ENCODE data around the gene HEPHL1.

HEPHL1 gene

DNA sequence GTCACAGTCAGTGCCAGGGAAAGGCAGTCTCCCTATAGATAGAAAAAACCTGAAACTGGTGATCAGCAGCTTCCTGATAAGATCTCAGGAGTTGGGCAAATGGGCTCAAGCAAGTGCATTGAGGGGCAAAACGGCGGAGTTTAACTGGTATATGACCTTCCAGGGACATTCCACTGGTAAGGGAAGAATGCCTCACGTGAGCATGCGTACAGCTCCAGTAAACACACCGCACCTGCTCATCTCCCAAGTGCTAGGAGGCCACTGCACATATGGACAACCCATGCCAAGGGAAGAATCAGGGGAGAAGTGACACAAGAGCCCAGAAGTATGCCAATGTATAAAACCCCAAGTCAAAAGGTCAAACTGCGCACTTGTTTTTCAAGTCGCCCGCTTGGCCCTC lies 11.6 kb downstream of the HEPHL1 start:
- TF ChIP-seq ZNF274 (IDR thresholded peaks at IDR 0.05; ENCODE audit: low read depth, low read length), result no peak
- no peak for TF ChIP-seq YY1 (IDR thresholded peaks at IDR 0.05; ENCODE audit: insufficient read depth, insufficient read length)
- TF ChIP-seq SUZ12 (IDR thresholded peaks at IDR 0.05; ENCODE audit: extremely low read depth, insufficient read depth, insufficient read length), result no peak
- H3K27me3 ChIP-seq (ENCODE audit: insufficient read depth, insufficient read length), result no peaks in the 10 kb centered on the region
- H3K4me1 ChIP-seq (ENCODE audit: insufficient read depth, insufficient read length), result no peaks in the 10 kb centered on the region
- H3K4me3 ChIP-seq (ENCODE audit: insufficient read length, low read depth), result no peak overlapping the region
- H3K9me3 ChIP-seq (ENCODE audit: insufficient read depth, low read length), result 0 out of 2 replicates have a peak, but pooled peaks cover 4% of the 10 kb centered on the region
- H3K36me3 ChIP-seq (ENCODE audit: insufficient read depth, insufficient read length, low read length), result no peaks in the 10 kb centered on the region
- no peak overlapping the region for H3K9ac ChIP-seq (ENCODE audit: insufficient read length, low read depth)
- DNase-seq (ENCODE audit: low read depth, low spot score), result no peak

DNA sequence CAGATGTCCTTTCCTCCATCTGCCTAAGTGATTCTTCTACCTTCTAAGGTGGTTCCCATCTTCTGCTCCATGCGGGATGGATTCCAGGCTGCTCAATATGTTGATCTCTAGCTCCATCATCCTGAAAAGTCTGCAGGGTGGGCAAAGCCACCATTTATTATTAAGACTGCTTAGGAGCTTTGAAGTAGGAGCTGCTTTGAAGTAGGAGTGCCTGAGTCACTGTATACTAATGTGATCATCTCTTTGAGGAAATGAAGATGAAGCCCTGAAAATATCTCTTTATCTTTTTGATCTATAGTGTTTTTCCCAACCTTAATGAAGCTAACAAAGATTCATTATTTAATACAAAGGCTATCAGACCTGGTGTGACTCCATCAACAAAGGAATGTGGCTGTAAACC lies 13.1 kb downstream of the HEPHL1 start:
- no peaks in the 10 kb centered on the region for H3K36me3 ChIP-seq (ENCODE audit: insufficient read depth, insufficient read length, low read length)
- no peaks in the 10 kb centered on the region for H3K4me1 ChIP-seq (ENCODE audit: insufficient read depth, insufficient read length)
- no peak overlapping the region for H3K4me3 ChIP-seq (ENCODE audit: insufficient read length, low read depth)
- H3K9ac ChIP-seq (ENCODE audit: insufficient read length, low read depth), result no peak overlapping the region
- no peak for DNase-seq (ENCODE audit: low read depth, low spot score)
- H3K27me3 ChIP-seq (ENCODE audit: insufficient read depth, insufficient read length), result no peaks in the 10 kb centered on the region
- TF ChIP-seq ZNF274 (IDR thresholded peaks at IDR 0.05; ENCODE audit: low read depth, low read length) (no peak), YY1 (IDR thresholded peaks at IDR 0.05; ENCODE audit: insufficient read depth, insufficient read length) (no peak), SUZ12 (IDR thresholded peaks at IDR 0.05; ENCODE audit: extremely low read depth, insufficient read depth, insufficient read length) (no peak)
- 0 out of 2 replicates have a peak, but pooled peaks cover 4% of the 10 kb centered on the region for H3K9me3 ChIP-seq (ENCODE audit: insufficient read depth, low read length)

DNA sequence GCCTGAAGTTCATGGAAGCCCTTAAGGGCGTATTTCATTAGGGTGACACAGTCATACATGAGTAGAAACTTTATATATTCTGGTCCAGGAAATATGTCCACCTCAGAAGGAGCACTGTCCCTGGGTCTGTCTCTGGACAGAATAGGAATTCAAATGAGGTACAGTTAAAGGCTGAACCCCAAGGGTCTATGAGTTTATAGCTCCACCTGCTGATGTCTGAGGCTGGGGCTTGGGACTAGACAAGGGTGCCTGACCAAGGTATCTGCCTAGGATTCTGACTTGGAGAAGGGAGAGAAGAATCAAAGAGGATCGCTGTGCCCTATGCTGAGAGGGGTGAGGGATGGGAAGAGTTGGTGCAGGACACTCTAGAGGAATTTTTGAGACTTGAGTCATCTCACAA lies 14.9 kb downstream of the HEPHL1 start:
- Histone ChIP-seq H3K9me3 (ENCODE audit: insufficient read depth, low read length) (0 out of 2 replicates have a peak, but pooled peaks cover 4% of the 10 kb centered on the region), H3K4me1 (ENCODE audit: insufficient read depth, insufficient read length) (no peaks in the 10 kb centered on the region), H3K9ac (ENCODE audit: insufficient read length, low read depth) (no peak overlapping the region), H3K36me3 (ENCODE audit: insufficient read depth, insufficient read length, low read length) (no peaks in the 10 kb centered on the region), H3K27me3 (ENCODE audit: insufficient read depth, insufficient read length) (no peaks in the 10 kb centered on the region), H3K4me3 (ENCODE audit: insufficient read length, low read depth) (no peak overlapping the region)
- no peak for DNase-seq (ENCODE audit: low read depth, low spot score)
- TF ChIP-seq ZNF274 (IDR thresholded peaks at IDR 0.05; ENCODE audit: low read depth, low read length), result no peak
- TF ChIP-seq SUZ12 (IDR thresholded peaks at IDR 0.05; ENCODE audit: extremely low read depth, insufficient read depth, insufficient read length), result no peak
- no peak for TF ChIP-seq YY1 (IDR thresholded peaks at IDR 0.05; ENCODE audit: insufficient read depth, insufficient read length)

DNA sequence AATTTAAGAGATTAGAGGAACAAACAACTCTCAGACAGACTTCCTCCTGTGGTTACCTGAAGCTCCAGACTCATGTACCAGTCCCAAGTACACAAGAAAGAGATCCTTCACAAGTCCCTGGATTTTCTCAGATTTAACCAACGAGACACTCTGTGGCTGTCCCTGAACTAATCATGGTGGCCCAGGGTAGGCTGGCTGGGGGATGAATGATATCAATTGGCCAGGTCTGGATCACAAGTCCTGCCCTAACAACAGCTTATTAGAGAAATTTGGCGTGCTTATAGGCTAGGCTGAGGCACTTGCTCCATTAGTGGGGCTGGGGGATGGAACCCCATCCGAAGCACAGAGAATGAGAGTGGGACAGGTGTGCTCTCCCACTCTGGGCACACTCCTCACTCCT lies 22.1 kb downstream of the HEPHL1 start:
- Histone ChIP-seq H3K9me3 (ENCODE audit: insufficient read depth, low read length) (no peaks in the 10 kb centered on the region), H3K36me3 (ENCODE audit: insufficient read depth, insufficient read length, low read length) (no peaks in the 10 kb centered on the region), H3K27me3 (ENCODE audit: insufficient read depth, insufficient read length) (no peaks in the 10 kb centered on the region), H3K4me3 (ENCODE audit: insufficient read length, low read depth) (no peak overlapping the region), H3K4me1 (ENCODE audit: insufficient read depth, insufficient read length) (no peaks in the 10 kb centered on the region), H3K9ac (ENCODE audit: insufficient read length, low read depth) (no peak overlapping the region)
- no peak for DNase-seq (ENCODE audit: low read depth, low spot score)
- no peak for TF ChIP-seq YY1 (IDR thresholded peaks at IDR 0.05; ENCODE audit: insufficient read depth, insufficient read length)
- TF ChIP-seq SUZ12 (IDR thresholded peaks at IDR 0.05; ENCODE audit: extremely low read depth, insufficient read depth, insufficient read length), result no peak
- TF ChIP-seq ZNF274 (IDR thresholded peaks at IDR 0.05; ENCODE audit: low read depth, low read length), result no peak

DNA sequence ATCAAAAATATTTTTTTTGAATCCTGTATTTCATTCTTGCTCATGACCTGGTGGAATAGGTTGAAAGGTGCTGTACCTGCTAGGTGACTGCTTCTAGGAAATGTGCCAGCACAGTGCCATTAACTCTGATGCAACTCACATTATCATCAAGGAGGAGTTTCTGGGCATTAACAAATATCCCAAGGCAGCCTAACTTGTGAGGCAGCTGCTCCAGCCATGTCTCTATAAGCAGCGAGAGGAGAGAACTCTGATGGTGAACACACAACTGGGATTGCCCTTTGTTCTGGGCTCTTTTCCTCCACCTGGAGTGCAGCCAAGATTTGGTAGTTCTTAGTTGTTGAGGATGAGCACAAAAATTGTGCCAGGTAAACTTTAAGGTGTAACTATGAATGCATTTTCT lies 25.6 kb downstream of the HEPHL1 start:
- no peaks in the 10 kb centered on the region for H3K27me3 ChIP-seq (ENCODE audit: insufficient read depth, insufficient read length)
- no peaks in the 10 kb centered on the region for H3K36me3 ChIP-seq (ENCODE audit: insufficient read depth, insufficient read length, low read length)
- no peak for TF ChIP-seq SUZ12 (IDR thresholded peaks at IDR 0.05; ENCODE audit: extremely low read depth, insufficient read depth, insufficient read length)
- TF ChIP-seq YY1 (IDR thresholded peaks at IDR 0.05; ENCODE audit: insufficient read depth, insufficient read length), result no peak
- TF ChIP-seq ZNF274 (IDR thresholded peaks at IDR 0.05; ENCODE audit: low read depth, low read length), result no peak
- no peaks in the 10 kb centered on the region for H3K9me3 ChIP-seq (ENCODE audit: insufficient read depth, low read length)
- no peak overlapping the region for H3K4me3 ChIP-seq (ENCODE audit: insufficient read length, low read depth)
- DNase-seq (ENCODE audit: low read depth, low spot score), result no peak
- no peak overlapping the region for H3K9ac ChIP-seq (ENCODE audit: insufficient read length, low read depth)
- H3K4me1 ChIP-seq (ENCODE audit: insufficient read depth, insufficient read length), result no peaks in the 10 kb centered on the region

DNA sequence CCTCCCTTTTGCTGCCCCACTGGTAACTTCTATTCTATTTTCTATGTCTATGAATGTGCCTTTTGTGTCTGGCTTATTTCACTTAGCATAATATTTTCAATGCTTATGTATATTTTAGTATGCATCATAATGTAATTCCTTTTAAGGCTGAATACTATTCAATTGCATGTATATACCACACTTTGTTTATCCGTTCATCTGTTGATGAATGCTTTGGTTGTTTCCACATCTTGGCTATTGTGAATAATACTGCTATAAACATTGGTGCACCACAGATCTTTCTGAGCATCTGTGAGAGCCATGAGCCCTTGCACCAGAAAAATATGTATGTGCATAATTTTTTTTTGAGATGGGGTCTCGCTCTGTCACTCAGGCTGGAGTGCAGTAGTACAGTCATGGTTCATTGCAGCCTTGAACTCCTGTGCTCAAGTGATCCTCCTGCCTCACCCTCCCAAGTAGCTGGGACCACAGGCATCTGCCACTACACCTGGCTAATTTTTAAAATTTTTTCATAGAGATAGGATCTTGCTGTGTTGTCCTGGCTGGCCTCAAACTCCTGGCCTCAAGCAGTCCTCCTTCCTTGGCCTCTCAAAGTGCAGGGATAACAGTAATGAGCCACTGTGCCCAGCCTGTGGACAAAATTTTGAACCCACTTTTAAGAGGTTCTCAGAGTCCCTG lies 27.0 kb downstream of the HEPHL1 start:
- no peak for DNase-seq (ENCODE audit: low read depth, low spot score)
- H3K9me3 ChIP-seq (ENCODE audit: insufficient read depth, low read length), result no peaks in the 10 kb centered on the region
- H3K36me3 ChIP-seq (ENCODE audit: insufficient read depth, insufficient read length, low read length), result no peaks in the 10 kb centered on the region
- no peak overlapping the region for H3K4me3 ChIP-seq (ENCODE audit: insufficient read length, low read depth)
- H3K4me1 ChIP-seq (ENCODE audit: insufficient read depth, insufficient read length), result no peaks in the 10 kb centered on the region
- no peak overlapping the region for H3K9ac ChIP-seq (ENCODE audit: insufficient read length, low read depth)
- no peaks in the 10 kb centered on the region for H3K27me3 ChIP-seq (ENCODE audit: insufficient read depth, insufficient read length)
- TF ChIP-seq SUZ12 (IDR thresholded peaks at IDR 0.05; ENCODE audit: extremely low read depth, insufficient read depth, insufficient read length) (no peak), YY1 (IDR thresholded peaks at IDR 0.05; ENCODE audit: insufficient read depth, insufficient read length) (no peak), ZNF274 (IDR thresholded peaks at IDR 0.05; ENCODE audit: low read depth, low read length) (no peak)

DNA sequence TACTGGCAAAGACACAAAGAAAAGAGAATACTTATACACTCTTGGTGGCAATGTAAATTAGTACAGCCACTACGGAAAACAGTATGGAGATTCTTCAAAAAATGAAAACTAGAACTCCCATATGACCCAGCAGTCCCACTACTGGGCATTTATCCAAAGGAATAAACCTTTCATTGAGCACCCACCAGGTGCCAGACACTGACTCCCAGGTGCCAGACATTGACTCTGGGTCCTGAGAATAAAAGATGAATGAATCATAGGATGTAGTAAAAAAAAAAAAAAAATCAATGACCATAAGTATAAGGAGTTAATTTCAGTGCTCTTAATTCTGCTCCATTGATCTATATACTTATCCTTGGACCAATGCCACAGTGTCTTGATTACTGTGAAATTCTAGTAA lies 28.2 kb downstream of the HEPHL1 start:
- H3K4me3 ChIP-seq (ENCODE audit: insufficient read length, low read depth), result no peak overlapping the region
- no peak overlapping the region for H3K9ac ChIP-seq (ENCODE audit: insufficient read length, low read depth)
- TF ChIP-seq YY1 (IDR thresholded peaks at IDR 0.05; ENCODE audit: insufficient read depth, insufficient read length) (no peak), SUZ12 (IDR thresholded peaks at IDR 0.05; ENCODE audit: extremely low read depth, insufficient read depth, insufficient read length) (no peak), ZNF274 (IDR thresholded peaks at IDR 0.05; ENCODE audit: low read depth, low read length) (no peak)
- no peaks in the 10 kb centered on the region for H3K27me3 ChIP-seq (ENCODE audit: insufficient read depth, insufficient read length)
- no peaks in the 10 kb centered on the region for H3K4me1 ChIP-seq (ENCODE audit: insufficient read depth, insufficient read length)
- no peak for DNase-seq (ENCODE audit: low read depth, low spot score)
- no peaks in the 10 kb centered on the region for H3K9me3 ChIP-seq (ENCODE audit: insufficient read depth, low read length)
- no peaks in the 10 kb centered on the region for H3K36me3 ChIP-seq (ENCODE audit: insufficient read depth, insufficient read length, low read length)
